Bladder microvascular endothelial cell (primary cell): ENCODE data around the gene SVIL. TPM values are rescaled to one million over a fixed set of nuclear protein-coding genes. Genes with fewer than 3 reads are reported as not detected.

ENCODE experiments used
- total RNA-seq: library from RNA; depleted of rRNA; stranded (reverse); fragments of >200 nt; gene quantifications from 2 replicates; pipeline ENCODE4 v1.2.3, GENCODE V29; 2014

Gene SVIL, protein sequence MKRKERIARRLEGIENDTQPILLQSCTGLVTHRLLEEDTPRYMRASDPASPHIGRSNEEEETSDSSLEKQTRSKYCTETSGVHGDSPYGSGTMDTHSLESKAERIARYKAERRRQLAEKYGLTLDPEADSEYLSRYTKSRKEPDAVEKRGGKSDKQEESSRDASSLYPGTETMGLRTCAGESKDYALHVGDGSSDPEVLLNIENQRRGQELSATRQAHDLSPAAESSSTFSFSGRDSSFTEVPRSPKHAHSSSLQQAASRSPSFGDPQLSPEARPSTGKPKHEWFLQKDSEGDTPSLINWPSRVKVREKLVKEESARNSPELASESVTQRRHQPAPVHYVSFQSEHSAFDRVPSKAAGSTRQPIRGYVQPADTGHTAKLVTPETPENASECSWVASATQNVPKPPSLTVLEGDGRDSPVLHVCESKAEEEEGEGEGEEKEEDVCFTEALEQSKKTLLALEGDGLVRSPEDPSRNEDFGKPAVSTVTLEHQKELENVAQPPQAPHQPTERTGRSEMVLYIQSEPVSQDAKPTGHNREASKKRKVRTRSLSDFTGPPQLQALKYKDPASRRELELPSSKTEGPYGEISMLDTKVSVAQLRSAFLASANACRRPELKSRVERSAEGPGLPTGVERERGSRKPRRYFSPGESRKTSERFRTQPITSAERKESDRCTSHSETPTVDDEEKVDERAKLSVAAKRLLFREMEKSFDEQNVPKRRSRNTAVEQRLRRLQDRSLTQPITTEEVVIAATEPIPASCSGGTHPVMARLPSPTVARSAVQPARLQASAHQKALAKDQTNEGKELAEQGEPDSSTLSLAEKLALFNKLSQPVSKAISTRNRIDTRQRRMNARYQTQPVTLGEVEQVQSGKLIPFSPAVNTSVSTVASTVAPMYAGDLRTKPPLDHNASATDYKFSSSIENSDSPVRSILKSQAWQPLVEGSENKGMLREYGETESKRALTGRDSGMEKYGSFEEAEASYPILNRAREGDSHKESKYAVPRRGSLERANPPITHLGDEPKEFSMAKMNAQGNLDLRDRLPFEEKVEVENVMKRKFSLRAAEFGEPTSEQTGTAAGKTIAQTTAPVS (N-terminal part only)
- 49.7 and 90.6 TPM in 2 replicates for total RNA-seq

GRCh38 chr10:29634764-29635625 lies at the start of gene SVIL:
Gene SVIL, minus strand, starts transcription at chr10:29634971. Its CDS starts 79,913 bp downstream, at chr10:29555058.

